GM18873 (cell line): ENCODE data around the gene CCN6.

Source experiments
- ATAC-seq: cut with Tn5 transposase; IDR thresholded peaks from one replicate; pipeline ENCODE4 v1.9.1; 2021; ENCODE audit warnings: mild to moderate bottlenecking, moderate library complexity, moderate number of reproducible peaks; ENCODE audit not compliant: unreplicated experiment, low FRiP score

CCN6 gene

DNA sequence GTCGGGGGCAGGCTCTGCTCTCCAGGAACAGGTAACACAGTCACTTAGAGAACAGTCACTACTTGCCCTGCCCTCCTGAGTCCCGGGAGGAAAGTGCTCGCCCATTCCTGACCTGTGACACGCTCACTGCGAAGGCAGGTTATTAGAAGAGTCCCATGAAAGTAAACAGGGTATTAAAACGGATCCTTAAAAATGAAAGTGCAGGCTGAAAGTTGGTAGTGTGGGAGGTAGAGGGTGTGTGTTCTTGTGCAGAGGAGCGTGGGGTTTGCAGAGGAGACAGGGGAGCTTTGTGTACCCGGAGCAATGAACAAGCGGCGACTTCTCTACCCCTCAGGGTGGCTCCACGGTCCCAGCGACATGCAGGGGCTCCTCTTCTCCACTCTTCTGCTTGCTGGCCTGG lies at the start of gene CCN6:
CCN6 (plus strand) TSS at position 104 of the 400 bp plus-strand sequence; CDS start at position 358, 254 bp downstream.
- ATAC-seq, result no peak

DNA sequence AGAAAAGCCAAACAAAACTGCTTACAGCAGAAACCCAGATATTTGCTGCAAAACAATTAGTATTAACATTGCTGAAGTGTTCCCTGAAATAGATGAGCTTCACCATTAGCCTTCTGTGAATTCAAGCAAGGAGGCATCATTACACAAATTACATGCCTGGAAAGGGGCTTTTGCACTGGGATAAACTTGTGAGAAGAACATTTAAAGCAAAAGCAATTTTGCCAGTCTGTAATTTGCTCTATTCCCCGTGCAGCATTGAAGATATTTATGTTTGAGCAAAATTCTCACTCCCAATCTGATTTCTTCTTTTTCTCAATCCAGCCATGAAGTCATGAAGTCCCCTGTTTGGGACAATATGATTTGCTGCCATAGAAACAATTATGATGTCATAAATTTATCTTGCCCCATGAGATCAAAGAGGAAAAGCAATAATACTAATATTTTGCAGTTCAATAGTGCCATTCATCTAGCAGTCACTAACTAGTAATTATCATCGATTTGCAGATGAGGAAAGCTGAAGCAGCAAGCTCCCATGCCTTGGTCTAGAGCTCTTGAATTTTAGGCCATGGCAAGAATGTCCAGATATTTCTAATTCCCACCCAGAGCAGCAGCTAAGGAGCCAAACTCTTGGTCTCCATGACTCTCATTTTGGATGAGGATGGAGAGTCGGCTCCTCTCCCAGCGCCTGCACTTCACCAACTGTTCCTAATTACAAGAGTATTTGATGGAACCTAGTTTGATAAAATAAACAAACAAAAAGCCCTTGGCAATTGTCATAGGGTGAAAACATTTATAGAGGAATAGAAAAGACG lies 49.5 kb upstream of the CCN6 start:
- ATAC-seq, result no peak

DNA sequence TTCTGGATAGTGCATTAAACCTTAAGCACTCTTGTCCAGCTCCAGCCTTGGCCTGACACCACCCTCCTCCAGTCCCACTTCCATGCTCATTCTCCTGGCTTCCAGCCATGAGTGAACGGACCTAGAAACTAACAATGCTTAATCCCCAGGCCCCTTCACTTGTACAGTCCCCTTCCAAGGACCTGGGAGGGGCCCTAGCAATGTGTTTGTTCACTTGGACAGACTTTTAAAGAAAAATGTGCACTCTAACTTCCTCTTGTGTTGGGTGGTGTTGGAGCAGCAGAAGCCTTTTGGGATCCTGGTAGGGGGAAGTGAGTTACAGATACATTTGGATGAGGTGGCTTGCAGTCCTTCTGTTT lies 48.9 kb upstream of the CCN6 start:
- ATAC-seq, result no peak

DNA sequence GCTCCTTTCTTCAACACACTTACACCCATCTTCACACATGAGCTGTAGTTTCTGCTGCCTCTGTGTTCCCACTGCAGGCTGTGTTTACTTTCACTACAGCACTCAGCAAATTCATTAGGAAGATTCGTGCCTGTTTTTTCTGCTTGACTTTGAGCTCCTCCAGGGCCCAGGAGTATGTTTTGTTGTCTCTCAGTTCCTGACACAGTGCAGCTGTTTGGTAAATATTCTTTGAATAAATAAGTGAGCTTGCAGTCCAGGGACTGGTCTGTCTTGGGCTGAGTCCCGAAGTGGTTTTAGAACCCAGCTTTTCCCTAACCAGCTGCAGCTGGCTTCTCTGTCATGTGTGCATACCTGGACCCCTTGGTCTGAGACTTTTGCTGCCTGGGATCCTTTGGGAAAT lies 46.6 kb upstream of the CCN6 start:
- ATAC-seq, result no peak

DNA sequence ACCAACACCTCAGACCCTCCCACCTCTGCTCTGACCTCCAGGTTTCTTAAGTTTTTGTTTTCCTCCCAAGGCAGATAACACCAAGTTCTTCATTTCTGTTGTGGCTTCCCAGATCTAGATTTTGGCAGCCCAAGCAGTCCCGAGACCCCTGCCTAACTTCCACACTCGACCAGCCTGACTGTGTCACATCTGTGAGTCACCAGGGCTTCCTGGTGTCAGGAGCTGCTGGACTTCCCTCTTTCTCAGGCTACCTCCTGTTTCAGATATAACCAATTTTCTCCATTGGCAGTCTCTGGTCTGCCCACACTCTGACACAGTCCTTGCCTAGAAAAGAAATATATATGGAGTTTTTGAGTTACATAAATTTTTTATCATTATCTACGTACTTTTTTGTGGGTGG lies 46.1 kb upstream of the CCN6 start:
- no peak for ATAC-seq

DNA sequence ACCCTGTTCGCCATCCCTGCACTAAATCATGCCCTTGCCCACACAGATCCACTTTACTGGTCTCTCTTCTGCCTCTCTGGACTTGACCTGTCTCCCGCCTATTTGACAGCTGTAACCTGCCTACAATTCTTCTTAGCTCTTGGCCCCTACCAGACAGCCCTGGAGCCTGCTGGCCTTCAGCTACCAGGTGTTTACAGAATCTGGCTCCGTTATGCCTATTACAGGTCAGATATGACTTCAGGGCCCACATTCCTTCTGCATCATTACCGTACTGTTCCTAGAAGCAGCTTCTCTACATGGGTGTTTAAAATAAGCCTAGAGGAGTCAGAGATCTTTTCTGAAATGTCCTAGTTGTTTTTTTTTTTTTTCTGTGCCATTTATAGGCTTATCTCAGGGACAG lies 45.4 kb upstream of the CCN6 start:
- no peak for ATAC-seq

DNA sequence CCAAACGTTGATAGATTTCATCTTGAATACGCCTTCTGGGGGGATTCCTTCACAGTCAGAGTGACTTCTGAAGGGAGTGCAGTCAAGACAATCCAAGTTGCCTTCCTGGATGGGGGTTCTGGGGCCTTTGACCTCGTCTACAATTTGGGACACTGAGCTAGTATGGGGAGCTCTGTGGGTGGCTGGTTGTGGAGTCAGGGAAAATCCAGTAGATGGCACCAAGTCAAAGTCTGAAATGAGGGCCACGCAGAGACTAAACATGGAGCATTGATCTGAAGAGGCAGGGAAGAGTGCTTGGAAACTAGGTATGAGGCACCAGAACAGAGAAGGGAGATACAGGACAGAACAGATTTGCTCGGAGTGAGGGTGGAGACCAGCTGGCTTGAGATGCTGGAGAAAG lies 43.6 kb upstream of the CCN6 start:
- ATAC-seq, result no peak

DNA sequence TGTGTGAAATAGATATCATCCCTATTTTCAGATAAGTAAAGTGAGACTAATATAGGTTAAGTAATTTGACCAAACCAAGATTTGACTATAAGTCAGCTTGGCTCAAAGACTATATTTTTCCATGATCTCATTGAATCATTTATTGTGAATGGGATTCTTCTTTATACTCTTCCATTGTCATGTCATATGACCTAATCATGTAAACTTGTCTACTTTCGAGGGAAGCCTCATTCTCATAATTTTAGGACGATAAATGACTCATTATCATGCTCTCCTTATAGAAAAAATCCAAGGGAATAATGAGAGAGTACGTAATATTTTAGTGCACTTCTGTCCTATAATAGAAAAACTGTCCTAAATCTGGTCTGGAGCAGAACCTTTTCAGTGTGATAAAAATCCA lies 40.9 kb upstream of the CCN6 start:
- ATAC-seq, result no peak

DNA sequence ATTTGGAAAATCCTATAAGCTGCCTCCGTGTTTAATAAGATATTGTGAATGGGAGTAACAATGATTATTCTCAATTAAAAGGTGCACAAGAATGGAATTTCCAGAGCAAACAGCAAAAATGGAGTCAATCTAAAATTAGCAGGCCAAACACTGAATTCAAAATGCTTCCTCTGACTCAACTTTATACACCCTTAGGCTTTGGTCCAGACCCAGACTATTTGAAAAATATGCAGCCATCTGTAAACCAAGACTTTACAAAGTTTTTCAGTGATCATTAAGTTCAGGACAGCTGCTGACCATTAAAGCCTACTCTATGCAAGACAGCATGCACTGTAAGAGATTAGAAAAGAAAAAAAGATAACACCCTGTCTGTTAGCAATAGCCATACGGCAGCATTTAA lies 39.4 kb upstream of the CCN6 start:
- ATAC-seq, result no peak

DNA sequence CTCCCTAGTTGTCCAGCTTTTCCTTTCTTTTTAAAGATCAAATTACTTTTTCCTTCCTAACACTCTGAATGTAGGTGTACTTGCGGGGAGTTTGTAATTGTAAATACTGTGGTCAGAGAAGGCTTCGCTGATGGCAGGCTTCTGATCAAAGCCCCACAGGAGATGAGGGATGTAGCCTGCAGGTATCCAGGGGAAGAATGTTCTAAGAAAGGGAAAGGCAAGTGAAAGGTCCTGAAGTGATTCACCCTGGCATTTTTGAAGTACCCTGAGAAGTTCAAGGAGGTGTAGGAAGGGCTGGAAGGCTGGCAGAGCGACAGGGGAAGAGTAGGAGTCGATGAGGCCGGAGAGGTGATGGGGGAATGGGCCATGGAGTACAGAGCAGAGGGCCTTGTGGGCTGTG lies 38.2 kb upstream of the CCN6 start:
- ATAC-seq, result no peak

DNA sequence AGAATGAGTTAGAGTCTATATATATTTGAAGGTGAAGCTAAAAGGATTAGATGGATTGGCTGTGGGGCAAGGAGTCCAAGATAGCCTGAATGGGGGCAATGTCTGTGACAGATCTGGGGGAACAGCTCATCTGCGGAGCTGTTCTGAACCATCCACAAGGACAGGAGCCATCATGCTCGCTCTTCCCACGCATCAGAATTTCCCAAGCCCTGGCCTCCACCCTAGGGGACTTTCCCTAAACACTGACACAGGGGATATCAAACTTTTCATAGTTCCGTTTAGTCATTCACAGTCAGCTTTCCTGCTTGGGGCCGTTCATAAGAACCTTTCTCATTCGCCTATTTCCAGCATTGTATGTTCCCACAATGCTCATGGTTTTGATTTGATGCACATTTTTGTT lies 37.6 kb upstream of the CCN6 start:
- ATAC-seq, result no peak

DNA sequence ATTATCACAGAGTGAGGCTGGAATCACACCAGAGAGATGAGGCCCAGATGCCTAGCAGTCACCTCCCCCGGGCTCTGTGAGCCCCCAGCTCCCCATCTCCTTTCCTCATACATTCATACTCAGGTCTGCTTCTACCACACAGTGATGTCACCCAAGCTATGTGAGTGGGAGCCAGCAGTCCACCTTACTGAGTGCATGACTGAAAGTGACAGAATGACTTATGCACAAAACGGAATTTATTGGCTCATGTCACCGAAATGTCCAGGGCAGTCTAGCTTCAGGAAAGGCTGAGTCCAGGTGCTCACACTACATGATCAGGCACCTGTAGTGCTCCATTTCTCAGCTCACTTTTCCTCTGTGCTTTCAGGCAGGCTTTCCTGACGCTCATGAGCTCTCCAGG lies 36.7 kb upstream of the CCN6 start:
- ATAC-seq, result no peak

DNA sequence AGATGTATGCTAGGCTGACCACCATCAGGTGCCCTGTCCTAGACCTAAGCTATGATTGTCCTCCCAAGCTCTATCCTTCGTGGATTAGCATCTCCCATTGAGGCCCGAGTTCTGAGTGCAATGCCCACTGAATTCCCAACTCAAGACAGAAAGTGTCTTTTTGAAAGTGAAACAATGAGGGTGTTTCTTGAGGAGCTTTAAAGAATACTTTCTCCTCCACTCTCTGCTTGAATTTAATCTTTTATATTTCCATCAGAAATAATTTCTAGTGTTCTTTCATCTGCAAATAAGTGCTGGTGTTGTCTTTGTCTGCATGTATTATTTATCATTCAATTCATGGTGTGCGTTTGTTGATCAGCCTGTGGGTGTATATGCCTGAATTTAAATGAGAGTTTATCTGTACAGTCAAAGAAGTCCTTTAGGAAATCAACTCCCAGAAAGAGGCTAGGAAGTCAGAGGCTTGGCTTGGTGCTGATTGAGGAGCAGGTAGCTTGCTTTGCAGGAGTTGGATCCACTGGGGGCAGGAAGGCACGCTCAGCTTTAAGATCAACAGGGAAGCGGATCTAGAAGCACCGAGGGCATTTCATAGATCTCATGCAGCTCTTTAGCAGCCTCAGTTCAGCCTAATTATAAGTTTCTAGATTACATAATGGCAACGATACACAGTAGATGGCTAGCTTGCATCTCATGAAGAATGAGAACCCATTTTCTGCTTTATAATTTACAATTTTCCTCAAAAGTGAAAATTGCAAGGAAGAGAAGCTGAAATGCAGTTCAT lies 36.0 kb upstream of the CCN6 start:
- ATAC-seq, result no peak

DNA sequence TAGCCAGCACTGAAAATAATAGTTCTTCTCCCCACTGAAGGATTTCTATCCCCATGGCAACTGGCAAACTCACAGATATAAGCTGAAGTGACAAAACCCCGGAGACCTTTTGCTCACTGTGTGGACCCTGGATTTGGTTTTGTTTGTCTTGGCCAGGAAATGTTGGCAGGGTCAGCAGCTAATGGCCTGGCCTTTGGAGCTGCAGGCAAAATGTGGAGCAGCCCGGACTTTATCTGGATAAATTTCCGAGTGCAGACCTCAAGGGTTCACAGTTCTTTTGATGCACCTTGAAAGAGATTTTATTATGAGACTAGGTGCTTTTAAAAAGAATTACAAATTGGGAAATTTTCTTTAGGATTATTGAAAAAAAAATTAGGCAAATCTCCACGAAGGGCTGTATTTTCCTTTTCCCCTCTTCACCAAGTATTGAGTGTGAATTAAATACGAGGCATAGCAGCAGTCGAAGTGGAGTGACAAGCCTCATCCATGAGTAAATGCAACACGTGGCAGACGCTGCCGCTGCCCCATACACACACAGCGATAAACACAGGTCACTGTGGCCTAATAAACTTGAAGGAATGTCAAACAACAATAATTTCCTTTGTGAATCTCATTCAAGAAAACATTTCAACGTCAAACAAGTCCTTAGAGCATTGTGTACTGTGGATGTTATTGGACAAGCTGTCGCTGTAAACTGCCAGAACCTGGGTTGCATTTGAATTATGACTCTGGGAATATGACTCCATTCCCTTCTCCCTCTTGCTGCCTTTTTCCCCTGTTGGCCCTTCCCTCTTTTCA lies 35.1 kb upstream of the CCN6 start:
- ATAC-seq, result no peak

DNA sequence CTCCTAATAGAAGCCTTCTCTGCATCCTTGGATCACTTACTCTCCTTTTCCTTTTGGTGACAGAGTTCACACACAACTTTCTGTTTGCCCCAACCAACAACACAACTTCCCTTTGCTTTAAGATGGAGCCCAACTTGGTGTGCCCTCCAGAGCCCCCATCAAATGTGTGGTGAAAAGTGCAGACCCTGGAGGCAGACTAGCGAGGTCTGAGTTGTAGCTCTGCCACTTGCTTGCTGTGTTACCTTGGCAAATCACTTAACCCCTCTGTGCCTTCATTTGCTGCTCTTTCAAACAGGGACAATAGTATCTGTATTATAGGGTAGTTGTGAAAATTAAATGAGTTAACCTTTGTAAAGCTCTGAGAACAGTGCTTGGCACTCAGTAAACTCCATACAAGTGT lies 34.3 kb upstream of the CCN6 start:
- no peak for ATAC-seq

DNA sequence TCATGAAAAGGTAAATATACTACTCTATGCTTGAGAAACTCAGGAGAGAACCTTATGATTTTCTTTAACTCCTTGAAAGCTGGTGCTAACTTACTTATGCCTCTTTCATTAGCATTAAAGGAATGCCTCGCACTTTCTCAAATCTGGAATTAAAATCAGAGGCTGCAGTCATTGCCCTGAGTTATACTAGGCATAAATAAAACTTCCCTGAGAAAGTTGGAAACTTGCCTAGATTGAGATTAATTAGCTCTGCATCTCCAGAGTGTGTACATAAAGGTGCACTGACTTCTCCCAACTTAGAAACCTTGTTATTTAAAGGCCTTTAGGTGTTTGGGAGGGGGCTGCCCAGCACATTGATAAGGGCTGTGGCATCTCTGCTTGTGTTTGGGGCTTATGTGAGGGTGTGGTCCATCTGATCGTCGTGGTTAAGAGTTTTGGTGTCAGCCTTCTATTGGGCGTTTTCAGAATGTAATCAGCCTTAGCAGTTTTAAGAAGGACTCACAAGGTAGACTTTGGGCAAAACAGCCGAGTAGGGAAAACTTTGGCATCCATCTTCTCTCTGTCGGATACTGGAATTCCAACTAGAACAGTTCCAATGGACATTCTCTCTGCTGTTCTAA lies 32.1 kb upstream of the CCN6 start:
- ATAC-seq, result no peak

DNA sequence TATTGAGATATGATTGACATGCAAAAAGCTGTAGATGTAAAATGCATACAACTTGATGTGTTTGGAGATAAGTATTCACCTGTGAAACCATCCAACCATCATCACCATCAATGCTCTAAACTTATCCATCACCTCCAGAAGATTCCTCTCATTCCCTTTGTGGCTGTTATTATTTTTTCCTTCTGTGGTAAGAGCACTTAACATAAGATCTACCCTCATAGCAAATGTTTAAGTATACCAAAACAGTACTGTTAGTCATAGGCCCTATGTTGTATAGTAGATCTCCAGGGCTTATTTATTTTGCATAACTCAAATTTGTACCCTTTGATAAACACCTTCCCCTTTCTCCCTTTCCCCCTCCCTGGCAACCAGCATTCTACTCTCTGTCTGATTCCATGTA lies 31.2 kb upstream of the CCN6 start:
- ATAC-seq, result no peak

DNA sequence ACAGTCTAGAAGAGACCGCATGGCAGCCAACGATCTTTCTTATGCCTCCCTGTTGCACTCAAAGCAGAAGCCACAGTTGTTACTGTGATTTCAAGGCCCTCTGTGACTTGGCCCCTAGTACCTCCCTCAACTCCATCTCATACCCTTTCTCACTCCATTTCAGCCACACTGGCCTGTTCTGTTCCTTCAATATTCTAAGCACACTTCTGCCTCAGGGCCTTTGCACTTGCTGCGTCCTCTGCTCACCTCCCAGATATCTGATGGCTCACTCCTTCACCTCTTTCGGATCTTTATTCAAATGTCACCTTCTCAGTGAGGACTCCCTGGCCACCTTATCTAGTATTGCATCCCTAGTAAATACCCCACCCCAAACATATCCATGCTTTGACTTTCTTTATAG lies 29.4 kb upstream of the CCN6 start:
- no peak for ATAC-seq

DNA sequence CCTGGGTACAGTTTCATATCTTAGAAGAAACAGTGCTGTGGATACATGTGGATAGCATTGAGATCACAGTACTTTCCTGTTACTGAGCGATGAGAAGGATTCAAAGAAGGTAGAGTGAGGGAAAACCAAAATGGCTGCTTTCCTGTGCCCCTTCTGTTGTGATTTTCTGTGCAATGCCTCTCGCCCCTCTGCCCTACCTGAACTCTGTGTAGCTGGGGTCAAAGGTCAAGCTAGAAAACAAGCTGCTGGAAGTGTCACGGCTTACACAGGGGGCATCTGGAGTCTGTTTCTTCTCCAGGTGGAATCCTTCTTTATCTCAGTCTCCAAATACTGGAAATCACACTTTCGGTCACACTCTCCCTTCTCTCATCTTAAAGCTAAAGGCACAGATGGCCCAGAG lies 27.0 kb upstream of the CCN6 start:
- no peak for ATAC-seq

DNA sequence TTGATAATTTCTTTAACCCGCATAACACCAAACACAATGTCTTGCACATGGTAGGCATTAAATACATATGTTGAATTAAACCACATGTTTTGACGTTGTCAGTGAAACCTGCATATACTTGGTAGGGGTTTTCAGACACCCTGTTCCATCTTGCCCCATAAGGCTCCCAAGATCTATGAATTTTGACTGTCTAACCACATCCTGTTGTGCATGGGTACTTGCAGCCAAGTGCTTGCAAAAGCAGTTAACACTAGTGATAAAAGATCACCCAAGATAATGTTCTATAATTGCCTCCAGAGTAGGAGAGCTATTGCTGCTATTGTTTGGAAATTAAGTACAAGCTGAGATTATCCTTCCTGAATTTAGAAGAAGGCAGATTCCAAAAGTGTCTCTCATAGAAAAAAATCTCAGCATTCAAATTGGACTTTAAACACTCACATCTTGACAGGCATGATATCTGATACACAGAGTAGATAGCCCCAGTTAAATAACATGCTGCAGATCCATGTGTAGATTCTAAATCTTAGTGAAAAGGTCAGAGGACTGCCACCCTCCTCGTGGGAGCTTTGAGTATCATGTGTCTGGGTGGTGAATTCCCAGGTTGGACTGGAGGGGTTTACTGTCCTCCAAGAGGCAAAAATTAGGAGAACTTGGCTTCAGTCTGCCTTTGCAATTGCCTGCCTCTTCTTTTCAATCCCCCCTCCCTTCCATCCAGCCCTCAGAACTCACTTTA lies 25.8 kb upstream of the CCN6 start:
- no peak for ATAC-seq
